Effector CD8-positive, alpha-beta T cell (primary cell): Measurements from ENCODE around the gene WIPI1.
"Not testable (repeated sequence)": the region's sequence is repeated elsewhere in the genome, so short reads cannot be mapped to it uniquely, and the experiment has no call there.

ENCODE experiments used
- DNase-seq: peaks from one replicate; lab custom pipeline; 2025; lab: John Stamatoyannopoulos, UW

WIPI1 gene

DNA sequence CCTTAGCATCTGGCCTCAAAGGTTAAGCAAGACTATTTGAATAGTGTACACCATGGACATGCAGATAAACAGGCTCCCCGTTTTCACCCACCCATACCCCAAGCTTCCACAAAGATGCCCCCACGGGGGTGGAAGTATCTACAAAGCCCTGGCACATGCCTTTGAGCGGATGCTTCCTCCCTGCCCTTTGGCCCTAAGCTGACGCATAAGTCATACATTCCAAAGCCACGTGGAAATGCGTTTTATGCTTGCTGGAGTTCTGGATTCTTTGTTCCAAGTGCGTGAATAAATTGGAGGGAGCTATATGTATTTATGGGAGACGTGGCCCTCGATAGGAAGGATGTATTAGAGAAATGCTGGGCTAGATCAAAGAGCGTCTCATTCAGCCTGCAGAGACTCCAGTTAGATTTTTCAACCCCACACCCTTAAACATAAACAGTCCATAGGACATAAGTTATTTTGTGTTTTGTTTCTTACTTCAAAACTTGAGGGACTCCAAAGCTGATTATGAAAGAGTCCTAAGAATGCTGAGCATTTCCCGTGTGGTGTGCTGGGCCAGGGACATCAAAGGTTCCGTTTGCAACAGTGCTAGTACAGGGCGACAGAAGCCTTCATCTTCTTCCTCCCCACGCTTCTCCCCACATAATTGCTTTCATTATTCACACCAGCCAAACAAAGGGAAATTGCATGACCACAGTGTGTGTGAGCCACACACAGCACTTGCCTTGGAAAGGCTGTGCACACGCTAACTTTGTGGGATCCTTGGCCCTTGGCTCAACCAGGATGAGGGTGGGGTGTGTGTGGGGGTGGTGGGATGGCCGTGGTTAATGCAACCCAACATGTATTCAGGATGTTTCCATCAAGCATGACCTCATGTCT, 73.6 kb downstream of the WIPI1 start:
- no peak for DNase-seq

DNA sequence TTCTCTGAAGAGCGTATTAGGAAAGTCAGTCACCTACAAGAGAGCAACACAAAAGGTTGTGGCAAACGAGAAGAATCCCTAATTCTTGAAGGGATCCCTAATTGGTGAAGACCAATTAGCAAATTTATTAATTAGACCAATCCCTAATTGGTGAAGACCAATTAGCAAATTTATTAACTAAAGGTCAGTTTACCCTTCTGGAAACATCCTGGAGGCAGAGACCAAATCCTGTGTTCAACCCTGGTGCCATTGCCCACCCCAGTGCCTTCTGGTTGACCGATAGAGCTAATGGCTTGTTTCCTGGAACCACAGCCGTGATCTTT, 74.2 kb downstream of the WIPI1 start:
- no peak for DNase-seq

DNA sequence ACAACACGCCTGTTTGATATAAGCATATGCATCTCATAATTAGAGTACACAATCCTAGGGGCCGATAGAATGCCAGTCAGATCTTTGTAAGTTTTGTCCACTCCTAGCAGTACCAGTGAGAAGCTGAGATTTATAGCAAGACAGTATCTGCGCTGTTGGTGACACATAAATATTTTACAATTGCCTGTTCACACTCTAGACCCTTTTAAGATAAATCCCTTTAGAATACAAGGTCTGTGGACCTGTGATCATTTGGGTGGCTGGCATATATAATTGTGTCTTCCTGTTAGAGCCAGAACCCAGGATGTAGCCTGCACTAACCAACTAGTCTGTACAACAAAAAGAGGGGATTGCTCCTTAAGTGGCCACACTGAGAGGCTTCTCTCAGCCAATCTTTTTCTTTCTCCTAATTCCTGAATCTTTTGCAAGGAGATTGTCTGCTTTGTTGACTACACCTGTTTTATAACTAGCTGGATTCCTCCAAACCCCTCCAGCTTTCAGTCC, 74.7 kb downstream of the WIPI1 start:
- no peak for DNase-seq

DNA sequence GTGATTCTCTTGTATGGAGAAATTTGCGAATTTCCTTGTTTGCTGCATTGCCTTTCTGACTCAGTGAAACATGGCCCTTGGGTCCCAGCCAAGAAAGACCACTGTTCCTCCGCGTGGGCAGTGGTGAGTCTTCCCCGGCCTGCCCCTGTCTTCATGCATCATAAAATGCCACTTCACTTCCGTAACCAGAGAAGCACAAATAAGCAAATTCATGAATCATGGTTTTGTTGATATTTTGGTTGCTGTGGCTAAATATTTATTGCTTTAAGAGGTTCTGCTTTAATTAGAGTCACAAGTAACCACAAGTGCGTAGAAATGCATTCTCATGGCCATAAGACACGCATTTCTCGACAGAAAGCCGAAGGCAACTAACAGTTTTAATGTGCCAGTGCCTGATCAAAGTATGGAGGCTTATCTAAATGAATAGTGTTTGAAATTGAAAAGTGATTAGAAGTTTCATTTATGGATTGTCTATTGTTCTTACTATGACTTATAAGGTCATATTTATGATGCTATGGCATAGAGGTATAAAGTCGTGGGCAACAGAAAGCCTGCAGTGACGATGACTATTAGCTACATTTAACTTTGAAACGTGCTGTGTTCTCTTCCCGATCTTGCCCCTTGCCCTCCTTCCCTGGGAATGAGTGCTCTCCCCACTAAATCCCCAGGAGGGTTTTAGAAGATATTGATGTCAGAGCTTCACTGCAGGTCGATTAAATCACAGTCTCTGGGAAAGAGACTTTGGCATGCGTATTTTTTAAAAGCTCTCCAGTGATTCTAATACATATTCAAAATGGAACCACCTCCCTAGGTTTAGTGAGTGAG, 76.0 kb downstream of the WIPI1 start:
- no peak for DNase-seq

DNA sequence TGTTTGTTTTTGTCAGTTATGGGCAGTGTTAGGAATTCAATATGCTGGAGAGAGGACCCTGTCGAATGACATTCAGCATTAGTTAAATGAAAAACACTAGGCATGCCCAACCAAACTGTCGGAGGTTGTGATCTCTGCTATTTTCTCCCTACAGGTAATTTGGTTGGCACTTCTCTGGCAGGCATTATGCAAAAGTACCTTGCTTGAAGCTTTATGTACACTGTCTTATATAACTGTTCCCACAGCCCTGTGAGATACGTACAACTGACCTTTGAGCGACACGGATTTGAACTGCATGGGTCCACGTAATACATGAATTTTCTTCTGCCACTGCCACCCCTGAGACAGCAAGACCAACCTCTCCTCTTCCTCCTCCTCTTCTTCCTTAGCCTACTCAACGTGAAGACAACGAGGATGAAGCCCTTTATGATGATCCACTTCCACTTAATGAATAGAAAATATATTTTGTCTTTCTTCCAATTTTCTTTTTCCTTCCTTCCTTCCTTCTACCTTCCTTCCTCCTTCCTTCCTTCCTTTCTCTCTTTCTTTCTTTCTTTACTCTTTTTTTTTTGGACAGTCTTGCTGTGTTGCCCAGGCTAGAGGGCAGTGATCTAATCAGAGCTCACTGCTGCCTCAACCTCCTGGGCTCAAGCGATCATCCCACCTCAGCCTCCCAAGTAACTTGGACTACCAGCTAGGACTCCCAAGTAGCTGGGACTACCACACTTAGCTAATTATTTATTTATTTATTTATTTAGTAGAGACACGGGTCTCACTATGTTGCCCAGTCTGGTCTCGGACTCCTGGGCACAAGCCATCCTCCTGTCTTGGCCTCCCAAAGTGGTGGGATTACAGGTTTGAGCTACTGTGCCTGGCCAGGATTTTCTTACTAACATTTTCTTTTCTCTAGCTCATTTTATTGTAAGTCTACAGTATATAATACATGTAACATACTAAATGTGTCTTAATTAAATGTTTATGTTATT, 77.3 kb downstream of the WIPI1 start:
- no peak for DNase-seq

DNA sequence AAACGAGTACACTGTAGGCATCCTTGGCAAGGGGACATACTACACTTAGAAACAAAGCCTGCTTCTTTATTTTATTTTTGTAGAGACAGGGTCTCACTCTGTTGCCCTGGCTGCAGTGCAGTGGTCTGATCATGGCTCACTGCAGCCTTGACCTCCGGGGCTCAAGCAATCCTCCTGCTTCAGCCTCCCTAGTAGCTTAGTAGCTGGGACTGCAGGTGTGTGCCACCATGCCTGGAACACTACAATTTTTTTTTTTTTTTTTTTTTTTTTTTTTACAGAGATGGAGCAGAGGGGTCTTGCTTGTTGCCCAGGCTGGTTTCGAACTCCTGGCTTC, 78.2 kb downstream of the WIPI1 start:
- DNase-seq = no peak

DNA sequence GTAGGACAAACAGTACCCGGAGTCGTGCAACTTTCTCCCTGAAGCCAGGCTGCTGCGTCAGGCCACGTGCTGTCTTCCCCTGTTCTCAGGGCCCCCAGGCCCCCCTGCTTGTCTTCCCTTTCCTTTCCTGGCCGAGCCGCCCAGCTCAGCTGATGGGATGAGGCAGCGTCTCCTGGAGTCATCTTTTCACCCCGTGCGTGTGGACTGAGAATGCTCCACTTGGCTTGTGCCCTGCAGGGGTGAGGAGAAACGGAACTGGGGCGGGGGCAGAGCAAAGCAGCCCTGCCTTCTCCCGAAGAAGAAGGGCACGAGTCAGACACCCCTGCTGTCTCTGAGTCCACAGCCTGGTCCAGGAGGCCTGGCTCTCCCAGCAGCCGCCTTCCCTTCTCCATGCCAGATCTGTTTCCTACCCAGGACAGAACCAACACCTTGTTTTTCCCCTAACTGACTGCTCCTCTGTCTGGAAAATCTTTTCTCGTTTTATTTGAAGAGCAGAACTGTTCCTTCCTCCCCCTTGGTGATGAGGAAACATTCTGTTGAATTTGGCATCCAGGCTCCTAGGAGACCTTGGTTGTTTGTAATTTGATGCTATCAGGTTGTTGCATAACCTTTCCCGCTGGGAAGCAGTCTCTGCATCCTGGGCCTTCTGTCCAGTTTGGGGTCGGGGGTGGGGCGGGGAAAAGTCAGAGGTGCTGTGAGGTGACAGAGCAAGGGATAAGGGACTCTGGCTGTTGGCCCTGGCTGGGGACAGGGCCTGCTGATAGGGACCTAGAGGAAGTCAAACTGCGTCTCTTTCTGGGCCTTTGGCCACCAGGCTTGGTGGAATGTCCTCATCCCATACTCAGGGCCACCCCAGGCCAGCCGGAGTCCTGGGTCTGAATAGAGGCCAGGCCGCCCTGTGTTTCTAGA, 78.8 kb downstream of the WIPI1 start:
- DNase-seq = no peak

DNA sequence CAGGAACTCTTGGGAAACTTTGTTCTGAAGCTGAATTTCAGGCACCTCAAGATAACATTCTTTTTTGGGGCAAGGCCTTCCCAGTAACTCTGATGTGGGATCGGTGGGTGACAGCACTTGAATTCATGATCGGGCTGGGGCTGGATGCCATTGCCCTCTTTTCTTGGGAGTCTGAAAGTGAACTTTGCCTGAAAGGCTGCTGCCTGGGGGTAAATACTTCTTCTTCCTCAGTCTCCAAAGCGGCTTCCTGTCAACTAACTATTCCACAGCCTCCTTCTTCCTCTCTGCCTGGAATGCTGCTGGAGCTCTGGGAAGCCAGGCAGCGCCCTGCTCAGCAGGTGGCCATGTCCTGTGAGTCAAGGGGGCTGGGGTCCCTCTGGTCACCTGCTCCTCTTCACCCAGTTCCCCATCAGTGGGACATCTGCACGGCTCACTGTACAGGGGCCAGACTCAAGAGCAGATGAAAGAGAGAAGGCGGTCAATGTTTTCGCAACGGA, 79.5 kb downstream of the WIPI1 start:
- DNase-seq = no peak

DNA sequence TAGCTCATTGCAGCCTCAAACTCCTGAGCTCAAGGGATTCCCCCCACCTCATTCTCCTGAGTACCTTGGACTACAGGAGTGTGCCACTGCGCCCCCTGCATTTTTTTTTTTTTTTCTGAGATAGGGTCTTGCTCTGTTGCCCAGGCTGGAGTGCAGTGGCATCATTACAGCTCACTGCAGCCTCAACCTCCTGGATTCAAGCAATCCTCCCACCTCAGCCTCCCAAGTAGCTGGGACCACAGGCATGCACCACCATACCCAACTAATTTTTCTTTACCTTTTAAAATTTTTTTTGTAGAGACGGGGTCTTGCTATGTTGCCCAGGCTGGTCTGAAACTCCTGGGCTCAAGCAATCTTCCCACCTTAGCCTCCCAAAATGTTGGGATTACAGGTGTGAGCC, 81.1 kb downstream of the WIPI1 start:
- DNase-seq = not testable (repeated sequence)

DNA sequence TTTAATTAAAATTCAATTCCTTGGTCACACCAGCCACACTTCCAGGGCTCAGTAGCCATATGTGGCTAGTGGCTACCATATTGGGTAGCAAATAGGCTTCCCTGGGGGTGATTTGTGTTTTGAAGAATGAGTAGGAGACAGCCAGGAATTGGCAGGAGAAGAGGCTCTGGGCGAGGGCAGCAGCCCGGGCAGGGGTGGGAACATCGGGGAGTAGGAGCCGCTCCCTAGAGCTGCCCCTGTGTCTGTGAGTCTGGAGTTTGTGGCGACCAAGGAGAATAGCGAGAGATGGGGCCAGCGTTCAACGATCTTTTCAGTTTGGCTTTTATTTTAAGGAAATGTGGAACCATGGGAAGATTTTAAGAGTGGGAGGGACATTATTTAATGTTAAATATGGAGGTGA, 81.7 kb downstream of the WIPI1 start:
- DNase-seq = no peak
